CD4-positive, alpha-beta T cell treated with Interleukin-21 for 1 hour (primary cell): ENCODE measurements around the gene HEBP1.
A peak's percentile ranks its signal among the peaks of the same experiment; 100 is the strongest.

Experiments used
- DNase-seq: peaks from one replicate; pipeline ENCODE4 v3.0.0-alpha.2; 2020

Gene HEBP1

DNA sequence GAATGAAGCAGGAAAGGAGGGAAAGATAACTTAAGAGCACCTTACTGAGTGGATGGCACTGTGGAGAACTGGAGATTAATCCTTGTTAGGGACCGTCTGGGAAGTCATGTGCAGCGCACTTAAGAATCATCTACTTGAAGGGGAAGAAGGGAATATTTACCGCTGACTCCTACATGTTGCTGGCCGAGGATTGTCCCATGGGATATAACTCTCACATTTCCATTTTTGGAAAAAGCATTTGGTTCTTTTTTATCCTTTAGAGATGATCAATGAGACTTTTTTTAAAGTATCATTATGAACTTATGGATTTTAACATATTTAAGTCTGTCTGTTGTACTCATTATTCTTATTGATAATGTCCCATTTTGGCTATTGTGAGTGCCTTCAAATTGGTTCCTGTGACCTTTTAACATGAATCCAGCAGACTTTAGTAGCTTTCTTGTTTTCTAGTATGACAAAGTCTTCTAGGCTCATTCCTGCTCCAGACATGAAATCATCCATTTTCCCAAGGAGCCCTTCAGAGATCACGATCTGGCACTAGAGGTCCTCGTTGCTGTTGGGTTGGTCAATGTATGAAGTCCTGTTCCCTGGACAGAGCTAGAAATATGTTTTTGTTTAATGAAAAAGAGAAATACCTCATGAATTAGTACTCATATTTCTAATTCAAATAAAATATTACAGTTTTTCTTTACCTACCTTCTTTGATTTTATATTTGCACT, 23.9 kb upstream of the HEBP1 start:
- no peak for DNase-seq

DNA sequence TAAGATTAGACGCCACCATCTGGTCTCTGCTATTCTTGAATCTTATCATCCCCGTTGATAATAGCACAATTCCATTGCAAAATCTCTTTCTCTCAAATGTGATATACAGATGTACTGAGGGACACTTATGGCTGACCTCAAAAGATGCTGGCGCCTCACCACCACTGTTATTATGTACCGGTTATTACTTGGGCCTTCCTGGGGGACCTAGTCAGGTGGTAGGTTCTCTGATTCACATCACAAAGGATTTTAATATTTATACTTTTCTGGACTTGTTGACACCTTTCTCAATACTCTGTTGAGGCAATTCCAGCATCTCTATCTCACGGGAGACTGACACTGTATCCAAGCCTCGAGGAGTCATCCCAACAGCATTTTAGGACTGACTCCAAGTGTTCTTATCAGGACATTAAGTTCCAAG, 22.8 kb upstream of the HEBP1 start:
- no peak for DNase-seq

DNA sequence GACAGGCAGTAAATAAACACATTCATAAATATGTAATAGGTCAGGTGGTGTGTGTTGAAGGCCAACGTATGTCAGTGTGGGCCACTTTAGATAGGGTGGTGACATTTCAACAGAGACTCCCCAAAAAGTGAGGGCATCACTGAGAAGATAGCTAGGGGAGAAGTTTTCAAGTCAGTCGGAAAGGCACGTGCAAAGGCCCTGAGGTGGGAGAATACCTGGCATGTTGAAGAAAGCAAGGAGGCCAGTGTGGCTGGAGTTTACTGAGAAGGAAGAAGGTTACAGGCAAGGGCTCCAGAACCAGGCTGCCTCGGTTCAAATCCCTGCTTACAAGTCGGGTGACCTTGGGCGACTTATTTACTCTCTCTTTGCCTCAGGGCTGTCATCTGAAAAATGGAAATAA, 11.0 kb upstream of the HEBP1 start:
- no peak for DNase-seq

DNA sequence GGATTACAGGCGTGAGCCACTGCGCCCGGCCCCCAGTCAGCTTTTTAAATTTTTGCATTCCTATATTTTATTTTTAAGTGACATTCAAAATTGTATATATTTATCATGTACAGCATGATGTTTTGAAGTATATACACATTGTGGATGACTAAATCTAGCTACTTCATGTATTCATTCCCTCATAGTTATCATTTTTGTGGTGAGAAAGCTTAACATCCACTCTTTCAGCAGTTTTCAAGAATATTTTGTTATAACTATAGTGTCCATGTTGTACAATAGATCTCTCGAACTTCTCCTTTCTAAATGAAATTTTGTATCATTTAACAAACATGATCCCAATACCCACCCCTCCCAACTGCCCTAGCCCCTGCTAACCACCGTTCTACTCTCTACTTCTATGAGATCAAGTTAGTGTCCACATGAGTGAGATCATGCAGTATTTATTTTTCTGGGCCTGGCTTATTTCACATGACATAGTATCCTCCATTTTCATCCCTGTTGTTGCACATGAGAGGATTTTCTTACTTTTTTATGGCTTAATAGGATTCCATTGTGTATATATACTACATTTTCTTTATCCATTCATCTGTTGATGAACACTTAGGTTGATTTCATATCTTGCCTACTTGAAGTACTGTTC, 8.8 kb upstream of the HEBP1 start:
- no peak for DNase-seq

DNA sequence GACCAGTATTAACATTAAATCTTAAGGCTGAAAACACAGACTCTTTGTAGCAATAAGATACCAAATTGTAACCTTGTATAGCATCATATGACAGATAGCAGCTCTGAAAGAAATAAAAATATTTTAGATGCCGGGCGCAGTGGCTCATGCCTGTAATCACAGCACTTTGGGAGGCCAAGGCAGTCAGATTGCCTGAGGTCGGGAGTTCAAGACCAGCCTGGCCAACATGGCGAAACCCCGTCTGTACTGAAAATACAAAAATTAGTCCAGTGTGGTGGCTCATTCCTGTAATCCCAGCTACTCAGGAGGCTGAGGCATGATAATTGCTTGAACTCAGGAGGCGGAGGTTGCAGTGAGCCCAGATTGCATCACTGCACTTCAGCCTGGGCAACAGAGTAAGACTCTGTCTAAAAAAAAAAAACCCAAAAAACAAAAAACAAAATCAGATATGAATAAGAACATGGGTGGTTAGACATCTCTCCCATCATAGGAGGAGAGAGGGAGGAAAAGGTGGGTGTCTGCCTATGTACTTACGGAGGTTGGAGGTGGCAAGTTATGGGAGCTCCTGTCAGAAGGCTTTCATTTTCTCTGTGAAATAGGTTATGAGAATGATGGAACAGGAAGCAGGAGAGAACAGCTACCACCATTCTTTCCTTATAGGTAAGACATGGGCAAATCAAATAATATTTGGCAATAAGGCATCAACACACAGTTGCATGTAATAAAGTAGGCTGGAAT, 7.6 kb upstream of the HEBP1 start:
- DNase-seq, result no peak

GRCh38 chr12:13005649-13006048, 5.6 kb upstream of the HEBP1 start:
- no peak for DNase-seq

DNA sequence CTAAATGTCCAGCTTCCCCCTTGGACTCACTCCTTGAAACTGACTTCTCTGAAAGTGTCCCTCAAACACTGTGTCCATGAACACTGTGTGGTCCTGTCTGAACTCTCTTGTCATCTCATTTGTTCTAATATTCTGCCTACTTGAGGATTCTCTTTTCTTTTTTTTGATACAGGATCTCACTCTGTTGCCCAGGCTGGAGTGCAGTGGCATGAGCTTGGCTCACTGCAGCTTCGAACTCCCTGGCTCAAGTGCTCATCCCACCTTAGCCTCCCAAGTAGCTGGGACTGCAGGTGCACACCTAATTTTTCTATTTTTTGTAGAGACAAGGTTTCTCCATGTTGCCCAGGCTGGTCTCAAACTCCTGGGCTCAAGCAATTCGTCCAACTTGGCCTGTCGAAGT, 4.9 kb upstream of the HEBP1 start:
- DNase-seq, result no peak

- no peak for DNase-seq
Measured at GRCh38 chr12:13004361-13004760, 4.3 kb upstream of the HEBP1 start.

DNA sequence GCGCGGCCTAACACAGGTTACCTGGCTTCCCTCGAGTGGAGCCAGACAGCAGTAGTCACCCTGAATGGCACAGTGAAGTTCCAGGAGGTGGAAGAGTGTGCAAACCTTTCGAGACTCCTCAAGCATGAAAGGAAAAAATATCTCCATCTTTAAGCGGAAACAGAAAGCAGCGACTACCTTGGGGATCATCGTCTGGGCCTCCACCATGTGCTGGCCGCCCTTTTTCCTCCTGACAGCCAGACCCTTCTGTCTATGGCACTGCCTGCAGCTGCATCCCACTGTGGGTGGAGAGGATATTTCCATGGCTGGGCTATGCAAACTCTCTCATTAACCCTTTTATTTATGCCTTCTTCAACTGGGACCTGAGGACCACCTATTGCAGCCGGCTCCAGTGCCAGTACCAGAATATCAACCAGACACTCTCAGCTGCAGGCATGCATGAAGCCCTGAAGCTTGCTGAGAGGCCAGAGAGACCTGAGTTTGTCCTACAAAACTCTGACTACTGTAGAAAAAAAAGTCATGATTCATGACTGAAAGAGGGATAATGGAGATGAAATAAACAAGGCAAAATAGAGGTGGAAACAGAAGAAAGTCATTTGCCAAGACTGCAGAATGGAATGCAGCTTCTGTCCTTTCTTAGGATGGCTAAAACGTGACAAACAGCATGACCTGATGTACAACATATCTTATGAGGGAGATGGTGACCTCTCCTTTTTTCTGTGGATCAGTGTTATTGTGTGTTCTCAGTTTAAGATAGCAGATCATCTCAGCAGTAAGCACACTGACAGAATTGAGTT, 2.4 kb upstream of the HEBP1 start:
- no peak for DNase-seq

GRCh38 chr12:13001775-13002040, 1.6 kb upstream of the HEBP1 start:
- no peak for DNase-seq

DNA sequence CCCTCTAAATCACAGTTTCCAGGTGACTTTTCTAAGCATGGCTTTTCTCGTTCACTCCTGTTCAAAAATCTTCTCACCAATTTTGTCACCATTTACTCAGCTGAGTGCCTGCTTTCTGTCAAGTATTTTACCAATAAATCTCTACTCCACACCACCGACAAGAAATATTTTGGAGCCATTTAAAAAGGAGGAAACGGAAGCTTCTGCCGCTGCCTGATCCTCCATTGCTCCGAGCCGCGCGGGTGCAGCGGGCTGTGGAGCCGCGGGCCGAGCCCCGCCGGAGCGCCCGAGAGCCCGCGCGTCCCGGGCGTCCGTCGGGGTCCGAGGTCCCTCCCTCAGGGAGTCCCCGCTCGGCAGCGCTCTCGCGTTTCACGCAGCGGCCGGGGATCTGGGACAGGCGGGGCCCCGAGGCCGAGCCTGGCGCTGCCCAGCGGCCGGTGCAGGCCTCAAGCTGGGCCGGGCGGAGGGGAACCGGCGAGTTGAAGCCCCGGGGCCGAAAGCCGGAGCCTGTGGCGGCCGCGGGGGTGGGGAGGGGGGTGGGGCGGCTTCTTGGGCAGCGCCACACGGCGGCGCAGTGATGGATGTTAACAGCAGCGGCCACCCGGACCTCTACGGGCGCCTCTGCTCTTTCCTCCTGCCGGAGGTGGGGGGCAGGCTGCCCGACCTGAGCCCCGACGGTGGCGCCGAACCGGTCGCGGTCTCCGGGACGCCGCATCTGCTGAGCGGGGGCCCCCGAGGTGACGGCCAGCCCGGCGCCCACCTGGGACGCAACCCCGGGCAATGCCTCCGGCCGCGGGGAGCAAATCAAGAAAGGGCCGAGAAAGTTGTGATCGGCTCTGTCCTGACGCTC, 1.1 kb upstream of the HEBP1 start:
- peak; percentile 45 for DNase-seq

DNA sequence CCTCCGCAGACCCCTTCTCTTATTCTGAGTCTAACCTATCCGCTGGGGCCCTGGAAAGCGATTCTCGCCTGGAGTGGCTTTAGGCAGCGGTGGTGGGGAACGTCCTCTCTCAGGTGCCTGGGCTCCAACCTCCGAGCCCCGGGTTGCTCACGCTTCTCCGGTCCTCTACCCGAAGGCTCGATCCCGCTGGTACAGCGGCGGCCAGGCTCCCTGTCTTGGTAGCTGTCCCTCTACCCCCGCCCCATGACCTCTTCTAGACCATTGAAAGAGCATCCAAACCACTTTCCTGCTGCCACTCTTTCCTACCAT, 505 bp upstream of the HEBP1 start:
- DNase-seq, result no peak

GRCh38 chr12:12999271-12999958, 650 bp downstream of the HEBP1 start:
- DNase-seq, result no peak

DNA sequence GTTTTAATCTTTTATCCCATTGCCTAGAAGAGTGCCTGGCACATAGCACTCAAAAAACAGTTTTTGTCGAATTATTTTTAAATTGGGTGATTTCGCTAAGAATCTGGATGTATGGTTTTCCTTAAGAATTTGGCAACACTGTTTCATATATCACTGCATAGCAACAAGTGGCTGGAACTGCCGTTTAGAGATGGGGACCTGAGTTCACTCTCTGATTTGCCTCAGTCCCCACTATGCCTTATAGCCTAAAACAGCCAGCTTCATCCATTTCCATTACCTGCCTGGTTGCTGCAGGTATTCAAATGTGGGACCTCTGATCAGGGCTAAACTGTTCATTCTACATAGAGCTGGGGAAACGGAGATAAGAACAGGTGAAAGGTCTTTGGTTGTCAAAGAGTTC, 1.8 kb downstream of the HEBP1 start:
- DNase-seq, result no peak

GRCh38 chr12:12997734-12998133, 2.3 kb downstream of the HEBP1 start:
- no peak for DNase-seq

DNA sequence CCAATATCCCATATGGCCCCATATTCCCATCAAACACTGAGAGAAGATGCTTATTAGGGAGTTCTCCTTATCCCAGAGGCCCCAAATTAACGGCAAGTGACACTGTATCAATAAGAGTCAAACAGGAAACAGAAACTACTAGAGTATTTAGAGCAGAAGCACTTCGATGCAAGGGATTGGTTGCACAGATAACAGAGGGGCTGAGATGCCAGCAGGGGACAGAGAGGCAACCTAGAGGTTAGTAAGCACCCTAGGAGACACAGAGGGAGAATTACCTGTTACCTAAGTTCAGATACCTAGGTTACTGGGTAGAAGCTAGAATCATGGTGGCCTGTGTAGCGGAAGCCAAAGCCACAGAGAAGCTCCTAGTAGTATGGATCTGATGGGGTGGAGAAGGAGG, 2.9 kb downstream of the HEBP1 start:
- no peak for DNase-seq

GRCh38 chr12:12996209-12996608, 3.9 kb downstream of the HEBP1 start:
- no peak for DNase-seq

DNA sequence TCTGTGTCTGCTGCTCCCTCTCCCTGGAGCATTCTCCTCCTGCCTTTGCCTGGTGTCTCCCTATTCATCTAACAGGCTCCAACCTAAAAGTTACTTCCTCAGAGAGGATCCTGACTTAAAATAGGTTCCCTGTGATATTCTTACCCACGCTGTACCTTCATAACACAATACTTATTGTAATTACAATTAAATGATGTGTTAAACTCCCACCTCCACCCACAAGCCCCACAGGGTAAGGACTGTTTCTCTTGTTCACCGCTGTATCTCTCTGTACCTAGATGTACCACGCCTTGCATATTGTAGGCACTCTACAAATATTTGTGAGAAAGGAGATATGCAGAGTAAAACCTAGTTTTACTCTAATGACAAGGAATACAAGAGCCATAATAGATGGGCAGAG, 5.0 kb downstream of the HEBP1 start:
- DNase-seq, result no peak

GRCh38 chr12:12993367-12993766, 6.7 kb downstream of the HEBP1 start:
- DNase-seq, result no peak

GRCh38 chr12:12992418-12993130, 7.5 kb downstream of the HEBP1 start:
- DNase-seq, result no peak

DNA sequence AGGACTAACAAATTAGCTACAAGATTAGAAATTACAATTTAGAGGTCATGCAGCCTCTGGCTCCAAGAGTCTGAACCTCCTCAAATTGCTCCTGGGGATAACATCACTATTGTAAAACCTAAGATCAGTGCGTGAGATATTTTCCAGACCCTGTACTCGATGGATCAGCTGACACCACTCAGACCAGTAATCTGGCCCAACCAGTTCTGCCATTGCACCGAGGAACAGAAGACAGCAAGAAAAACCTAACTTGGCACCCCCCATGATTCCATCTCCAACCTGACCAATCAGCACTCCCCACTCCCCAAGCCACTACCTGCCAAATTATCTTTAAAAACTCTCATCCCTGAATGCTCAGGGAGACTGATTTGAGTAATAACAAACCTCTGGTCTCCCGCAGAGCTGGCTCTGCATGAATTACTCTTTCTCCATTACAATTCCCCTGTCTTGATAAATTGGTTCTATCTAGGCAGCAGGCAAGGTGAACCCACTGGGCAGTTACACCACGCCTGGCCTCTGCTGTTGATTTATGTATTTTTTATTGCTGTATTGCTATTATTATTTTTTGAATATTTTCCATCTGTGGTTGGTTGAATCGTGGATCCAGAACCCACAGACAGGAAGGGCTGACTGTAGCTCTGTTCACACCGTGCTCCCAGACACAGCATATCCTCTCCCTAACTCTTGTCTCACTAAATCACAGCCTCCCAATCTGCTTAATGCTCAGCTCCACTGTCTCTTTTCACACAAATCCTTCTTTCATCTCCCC, 9.2 kb downstream of the HEBP1 start:
- no peak for DNase-seq
